NT2/D1 (cell line): Measurements from ENCODE around the gene AAMDC.

Experiments used
- SUZ12 ChIP-seq: IDR thresholded peaks from 2 replicates; pipeline ENCODE4 v1.6.1; 2011; ENCODE audit not compliant: insufficient read length, insufficient read depth; ENCODE audit errors: extremely low read depth
- YY1 ChIP-seq: IDR thresholded peaks from 2 replicates; pipeline ENCODE4 v1.6.1; 2011; ENCODE audit not compliant: insufficient read length, insufficient read depth

DNA sequence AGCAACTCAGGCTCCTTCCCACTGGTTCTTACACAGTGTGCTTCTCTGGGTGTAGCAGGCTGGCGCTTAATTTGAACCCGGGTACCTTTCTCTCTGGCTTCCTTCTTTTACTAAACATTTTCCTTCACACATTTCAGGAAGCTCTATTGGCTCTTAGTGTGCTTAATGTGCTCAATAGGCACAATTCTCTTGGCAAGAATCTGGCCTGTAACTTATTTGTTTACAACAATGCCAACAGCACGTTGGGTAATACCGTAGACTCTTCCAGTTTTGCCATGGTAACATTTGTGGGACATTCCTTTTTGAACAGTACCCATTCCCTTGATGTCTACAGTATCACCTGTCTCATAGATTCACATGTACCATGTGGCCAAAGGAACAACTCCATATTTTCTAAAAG, 47.8 kb downstream of the AAMDC start:
- TF ChIP-seq SUZ12 (no peak), YY1 (no peak)
